GM12878 (cell line): Measurements from ENCODE around the gene BMERB1. TPM values are rescaled to one million over a fixed set of nuclear protein-coding genes. Genes with fewer than 3 reads are reported as not detected.

Source experiments
- ATAC-seq: fragments of 200-7000 bp; cut with Tn5 transposase; 3 replicates; pipeline ENCODE4 v1.9.1; 2020; ENCODE audit warnings: mild to moderate bottlenecking, moderate library complexity
- BruUV-seq: library from RNA; stranded (reverse); fragments of 400-500 nt; replicated peaks from 2 replicates; lab custom pipeline; 2021; lab: Mats Ljungman, UMichigan
- CTCF ChIA-PET: fragments of 300-600 bp; sonication (Branson Sonifier 250); formaldehyde crosslinking; extraction: SDS; loops from one replicate; lab custom pipeline; 2021; ENCODE audit warnings: inconsistent platforms; lab: Yijun Ruan, JAX
- POLR2A ChIA-PET: fragments of 350-600 bp; formaldehyde crosslinking; extraction: SDS; loops from one replicate; lab custom pipeline; 2021; ENCODE audit warnings: inconsistent platforms; lab: Charles Lee
- RAD21 ChIA-PET: fragments of 300-600 bp; sonication (Branson Sonifier 250); formaldehyde crosslinking; loops from one replicate; lab custom pipeline; 2023; ENCODE audit warnings: antibody characterized with exemption; ENCODE audit not compliant: unreplicated experiment; lab: Charles Lee
- SMC1A ChIA-PET: fragments of 300-600 bp; sonication (Branson Sonifier 250); formaldehyde crosslinking; loops from one replicate; lab custom pipeline; 2023; ENCODE audit not compliant: unreplicated experiment, uncharacterized antibody; lab: Charles Lee
- DNase-seq: peaks from one replicate; pipeline ENCODE4 v3.0.0-alpha.2; 2011; ENCODE audit warnings: low read depth, low spot score
- FAIRE-seq: peaks from 3 replicates; lab custom pipeline; 2011; peaks lifted over from hg19 to GRCh38; lab: Jason Lieb, UNC
- H2AFZ ChIP-seq: 2 replicates; pipeline ENCODE4 v1.6.0; 2011; ENCODE audit warnings: low read depth, low read length, control low read depth; ENCODE audit not compliant: control insufficient read depth
- H3K27ac ChIP-seq: 2 replicates; pipeline ENCODE4 v1.5.1; 2011; ENCODE audit warnings: control low read depth; ENCODE audit not compliant: control insufficient read depth, insufficient read depth
- H3K27me3 ChIP-seq, 2 experiments: replicated peaks in 1 of 2; 2 replicates each; pipeline versions ENCODE4 v1.6.0 to v1.6.1; 2011; ENCODE audit warnings: low read length in 1 of 2; ENCODE audit not compliant: control insufficient read depth in 2 of 2, insufficient read depth in 2 of 2
- H3K36me3 ChIP-seq, 2 experiments: 2 replicates each; pipeline ENCODE4 v1.5.1; 2011; ENCODE audit warnings: low read length in 1 of 2; ENCODE audit not compliant: control insufficient read depth in 2 of 2, insufficient read depth in 2 of 2
- H3K4me1 ChIP-seq: 2 replicates; pipeline ENCODE4 v1.6.1; 2011; ENCODE audit warnings: mild to moderate bottlenecking, low read length, moderate library complexity, mixed read lengths; ENCODE audit not compliant: control insufficient read depth, insufficient read depth
- H3K4me2 ChIP-seq: 2 replicates; pipeline ENCODE4 v1.6.0; 2011; ENCODE audit warnings: control low read depth; ENCODE audit not compliant: control insufficient read depth, insufficient read depth
- H3K4me3 ChIP-seq: fragments of 200-600 bp; sonication (generic); 2 replicates; pipeline ENCODE4 v1.5.1; 2016
- H3K79me2 ChIP-seq: 2 replicates; pipeline ENCODE4 v1.6.0; 2011; ENCODE audit warnings: low read length; ENCODE audit not compliant: control insufficient read depth, insufficient read depth
- H3K9ac ChIP-seq: 2 replicates; pipeline ENCODE4 v1.8.0; 2011; ENCODE audit warnings: low read length, control low read depth, mixed read lengths; ENCODE audit not compliant: control insufficient read depth, insufficient read depth
- H3K9me3 ChIP-seq: replicated peaks from 3 replicates; pipeline ENCODE4 v1.5.1; 2011; ENCODE audit warnings: mild to moderate bottlenecking, low read length; ENCODE audit not compliant: control insufficient read depth, insufficient read depth
- H4K20me1 ChIP-seq: 2 replicates; pipeline ENCODE4 v1.6.0; 2011; ENCODE audit not compliant: control insufficient read depth, insufficient read depth
- FOXK2 ChIP-seq: fragments of 450-650 bp; IDR thresholded peaks from 2 replicates; pipeline ENCODE4 v1.6.1; 2017; ENCODE audit warnings: mild to moderate bottlenecking, moderate library complexity
- GATAD2B ChIP-seq: fragments of 450-650 bp; conservative IDR thresholded peaks from 2 replicates; pipeline ENCODE4 v1.6.1; 2017; ENCODE audit warnings: low read depth, mild to moderate bottlenecking, moderate library complexity
- HCFC1 ChIP-seq: fragments of 150-350 bp; IDR thresholded peaks from 2 replicates; pipeline ENCODE4 v1.6.1; 2014; ENCODE audit warnings: low read length
- IRF5 ChIP-seq: fragments of 450-650 bp; IDR thresholded peaks from 2 replicates; pipeline ENCODE4 v1.6.1; 2017; ENCODE audit warnings: borderline replicate concordance
- SPI1 ChIP-seq: IDR thresholded peaks from 2 replicates; pipeline ENCODE4 v1.6.1; 2011; ENCODE audit warnings: low read depth, mild to moderate bottlenecking, low read length, moderate library complexity, borderline replicate concordance; ENCODE audit not compliant: insufficient read depth
- SUZ12 ChIP-seq: fragments of 200-600 bp; sonication (generic); IDR thresholded peaks from one replicate; pipeline ENCODE4 v1.6.1; 2018; ENCODE audit warnings: antibody characterized with exemption, mild to moderate bottlenecking; ENCODE audit not compliant: unreplicated experiment
- WGBS: methylation state at CpG from one replicate; pipeline ENCODE4 v1.1.6; 2016; ENCODE audit warnings: low lambda C conversion rate; ENCODE audit not compliant: insufficient replicate concordance, insufficient coverage; ENCODE audit errors: missing lambda C conversion rate; 5-methylcytosine and 5-hydroxymethylcytosine counted together
- in situ Hi-C: fragments of 300-500 bp; cut with MboI; formaldehyde crosslinking; loops from 9 replicates; pipeline ENCODE4 v1.14.3; 2018; ENCODE audit warnings: mixed read lengths
- intact Hi-C: fragments of 100-400 bp; cut with micrococcal nuclease; formaldehyde crosslinking; loops from one replicate; pipeline ENCODE4 v1.14.2; 2022; ENCODE audit not compliant: unreplicated experiment
- polyA plus RNA-seq, 11 experiments: library from polyadenylated mRNA; depleted of rRNA in 4 of 11; unstranded in 6 of 11; stranded (reverse) in 5 of 11; fragments of >200 nt; fragmentation: Nextera tagmentation in 4 of 11; fragmentation: Illumina TruSeq in 1 of 11; extraction: Ambion mirVana in 4 of 11; extraction: Trizol in 1 of 11; gene quantifications; 1 replicate in 1 of 11; 2 replicates in 10 of 11; pipeline versions ENCODE4 v1.2.1 to v1.2.3, GENCODE V29; 2011 to 2016; ENCODE audit warnings: inconsistent platforms in 2 of 11, missing spikeins in 2 of 11, low read depth in 1 of 11
- total RNA-seq, 4 experiments: library from RNA; depleted of rRNA in 3 of 4; stranded (reverse); fragments of >200 nt in 3 of 4; fragmentation: Illumina TruSeq in 1 of 4; extraction: Trizol in 1 of 4; gene quantifications; 2 replicates each; pipeline versions ENCODE4 v1.2.1 to v1.2.3, GENCODE V29; 2013 to 2021
- TF ChIP-seq, protein P1 (sequence below): IDR thresholded peaks from 2 replicates; pipeline ENCODE4 v1.6.1; 2012; ENCODE audit warnings: low read depth, low read length, improper control_type of control experiment

Gene BMERB1
- total and polyA plus RNA-seq, 10 of the 15 experiments (the other 5 are each of a cell fraction or from before 2014, with no cell fraction given), result 0.05 to 0.68 (median 0.34) TPM

DNA sequence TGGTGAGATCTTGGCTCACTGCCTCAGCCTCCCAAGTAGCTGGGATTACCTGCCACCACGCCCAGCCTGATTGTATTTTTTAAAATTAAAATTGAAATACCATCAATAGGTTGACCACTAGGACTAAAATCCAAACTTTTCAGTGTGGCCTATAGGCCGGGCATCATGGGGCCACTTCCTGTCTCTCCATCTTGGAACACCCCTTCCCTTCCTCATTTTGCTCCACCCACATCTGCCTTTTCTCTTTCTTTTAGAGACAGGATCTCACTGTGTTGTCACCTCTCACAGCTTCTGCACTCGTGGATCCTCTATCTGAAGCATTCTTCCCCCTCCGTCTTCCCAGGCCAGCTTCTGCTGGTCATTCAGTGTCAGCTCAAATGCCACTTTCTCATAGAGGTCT lies 57.0 kb downstream of the BMERB1 start (continued):
- TF ChIP-seq IRF5 (no peak), HCFC1 (no peak)
- TF ChIP-seq, all 136 proteins: peak for 0

- FAIRE-seq, result no peak
- H3K4me2 ChIP-seq, result no peak overlapping the region
- H3K27ac ChIP-seq, result no peak overlapping the region
- 49% methylated on average over 8 of the region's 8 CpGs for WGBS
- H2AFZ ChIP-seq, result no peak overlapping the region
- H3K36me3 ChIP-seq, result no peaks in the 10 kb centered on the region
- DNase-seq, result no peak
- H3K4me3 ChIP-seq, result no peak overlapping the region
- H3K79me2 ChIP-seq, result no peaks in the 10 kb centered on the region
- CTCF ChIA-PET, result interaction anchor here (0.9 kb wide), 1 partner anchor 65 kb away, joined by 4 read pairs; no protein-coding TSS in a partner anchor
- in situ Hi-C loops, result no loop called here
- H4K20me1 ChIP-seq, result no peaks in the 10 kb centered on the region
- ATAC-seq, result peak; percentile 53; the same call in 2 of the 3 replicates
- SMC1A ChIA-PET, result no interaction called here
- no peaks in the 10 kb centered on the region for H3K9me3 ChIP-seq
- intact Hi-C loops, result no loop called here
- no peaks in the 10 kb centered on the region for H3K4me1 ChIP-seq
- TF ChIP-seq GATAD2B, result no peak
- peak; percentile 67 for TF ChIP-seq SPI1
- no peak for TF ChIP-seq FOXK2
- TF ChIP-seq SUZ12, result no peak
- TF ChIP-seq, protein P1, sequence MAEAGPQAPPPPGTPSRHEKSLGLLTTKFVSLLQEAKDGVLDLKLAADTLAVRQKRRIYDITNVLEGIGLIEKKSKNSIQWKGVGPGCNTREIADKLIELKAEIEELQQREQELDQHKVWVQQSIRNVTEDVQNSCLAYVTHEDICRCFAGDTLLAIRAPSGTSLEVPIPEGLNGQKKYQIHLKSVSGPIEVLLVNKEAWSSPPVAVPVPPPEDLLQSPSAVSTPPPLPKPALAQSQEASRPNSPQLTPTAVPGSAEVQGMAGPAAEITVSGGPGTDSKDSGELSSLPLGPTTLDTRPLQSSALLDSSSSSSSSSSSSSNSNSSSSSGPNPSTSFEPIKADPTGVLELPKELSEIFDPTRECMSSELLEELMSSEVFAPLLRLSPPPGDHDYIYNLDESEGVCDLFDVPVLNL, result no peak
- H3K27me3 ChIP-seq, result no peaks in the 10 kb centered on the region
- no peak overlapping the region for H3K9ac ChIP-seq
- POLR2A ChIA-PET, result interaction anchor here (0.5 kb wide), 1 partner anchor 167 kb away, joined by 8 read pairs; no protein-coding TSS in a partner anchor
- RAD21 ChIA-PET, result no interaction called here
- BruUV-seq, result no TSS peak
These were observed 57.8 kb downstream of the BMERB1 start for GRCh38 chr16:15492091-15492740.
